GM03348 (cell line): ENCODE data around the gene CD6.
"Not testable (repeated sequence)": the region's sequence is repeated elsewhere in the genome, so short reads cannot be mapped to it uniquely, and the experiment has no call there.

Experiments
- DNase-seq: peaks from one replicate; pipeline ENCODE4 v3.0.0; 2012; ENCODE audit warnings: low spot score

CD6 gene

GRCh38 chr11:61056571-61056970, 85.1 kb downstream of the CD6 start:
- no peak for DNase-seq

GRCh38 chr11:61056981-61057380, 85.5 kb downstream of the CD6 start:
- DNase-seq, result no peak

- no peak for DNase-seq
These were observed 86.1 kb downstream of the CD6 start for GRCh38 chr11:61057615-61058014.

DNA sequence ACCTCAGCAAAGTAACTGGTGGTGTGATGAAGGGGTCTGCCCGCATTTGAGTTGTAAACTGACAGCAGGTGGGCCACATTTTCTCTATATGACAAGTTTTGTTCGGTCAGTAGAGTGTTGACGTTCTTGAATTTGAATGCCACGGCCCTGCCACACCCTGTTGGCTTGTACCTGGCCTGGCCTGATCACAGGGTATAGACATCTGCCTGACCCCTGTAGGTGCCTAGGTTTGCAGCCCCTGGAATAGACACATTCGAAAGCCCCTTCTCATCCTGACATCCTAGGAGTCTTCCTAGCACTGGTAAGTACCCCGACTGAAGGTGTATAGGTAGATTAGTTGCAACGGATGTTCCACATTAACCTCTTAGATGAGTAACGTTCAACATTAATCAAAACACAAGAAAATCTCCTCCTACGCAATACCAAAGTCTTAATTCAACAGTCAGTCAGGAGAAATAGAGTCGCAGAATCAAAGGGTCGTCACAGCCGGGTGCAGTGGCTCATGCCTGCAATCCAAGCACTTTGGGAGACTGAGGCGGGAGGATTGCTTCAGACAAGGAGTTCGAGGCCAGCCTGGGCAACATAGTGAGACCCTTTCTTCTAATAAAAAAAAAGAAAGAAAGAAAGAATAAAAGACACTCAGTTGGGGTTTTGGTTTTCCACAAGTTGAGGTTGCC, 87.2 kb downstream of the CD6 start:
- no peak for DNase-seq

DNA sequence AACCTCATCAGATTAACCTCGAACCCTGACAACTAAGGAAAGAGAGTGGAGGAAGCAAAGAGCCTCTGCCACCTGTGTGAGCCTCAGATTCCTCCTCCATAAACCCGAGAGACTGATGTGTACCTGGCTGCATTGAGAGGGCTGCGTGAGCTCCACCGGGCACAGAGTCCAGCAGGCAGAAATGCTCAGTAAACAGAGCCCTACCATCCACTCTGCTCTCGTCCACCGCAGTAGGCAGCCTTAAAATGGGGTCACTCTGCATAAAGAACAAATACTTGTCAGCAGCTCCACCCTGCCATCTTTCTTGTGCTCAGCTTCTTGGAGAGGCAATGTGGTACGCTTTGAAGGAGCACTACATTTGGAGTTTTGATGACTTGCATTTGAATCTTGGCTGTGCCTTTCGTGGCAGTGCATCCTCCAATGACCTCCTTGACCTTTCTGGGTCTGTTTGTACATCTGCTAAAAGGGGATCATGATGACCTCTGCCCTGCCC, 87.8 kb downstream of the CD6 start:
- DNase-seq, result no peak

GRCh38 chr11:61061081-61061826, 89.8 kb downstream of the CD6 start:
- no peak for DNase-seq

DNA sequence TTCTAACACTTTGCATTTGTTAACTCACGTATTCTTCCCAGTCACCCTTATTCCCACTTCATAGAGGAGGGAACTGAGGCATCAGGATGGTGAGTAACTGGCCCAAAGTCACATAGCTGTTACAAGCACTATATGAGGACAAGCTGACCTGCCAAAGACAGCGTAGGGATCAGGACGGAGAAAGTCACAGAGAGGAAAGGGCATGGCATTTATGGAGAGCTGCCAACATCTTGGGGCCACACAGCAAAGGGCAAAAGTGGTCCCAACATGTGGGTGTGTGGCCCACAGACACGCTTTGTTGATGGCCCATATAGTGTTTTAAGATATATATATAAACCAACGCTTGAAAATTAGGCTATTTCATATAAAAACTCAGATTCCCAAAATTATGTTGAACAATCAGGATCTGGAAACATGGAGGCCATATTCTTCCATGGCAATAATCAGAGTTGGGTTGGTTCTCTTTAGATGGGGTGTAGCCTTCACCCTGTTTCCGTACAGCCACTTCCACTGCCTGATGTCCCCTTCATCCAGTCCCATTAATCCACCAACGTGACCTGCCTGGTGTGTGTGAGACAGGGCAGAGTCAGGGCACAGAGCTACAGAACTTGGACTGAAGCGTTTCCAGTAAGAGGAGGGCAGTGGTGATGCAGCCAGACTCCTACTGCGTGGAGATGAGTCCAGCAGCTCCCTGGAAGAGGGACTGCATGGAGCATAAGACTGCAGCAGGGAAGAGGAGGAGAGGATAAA, 90.9 kb downstream of the CD6 start:
- DNase-seq, result no peak

DNA sequence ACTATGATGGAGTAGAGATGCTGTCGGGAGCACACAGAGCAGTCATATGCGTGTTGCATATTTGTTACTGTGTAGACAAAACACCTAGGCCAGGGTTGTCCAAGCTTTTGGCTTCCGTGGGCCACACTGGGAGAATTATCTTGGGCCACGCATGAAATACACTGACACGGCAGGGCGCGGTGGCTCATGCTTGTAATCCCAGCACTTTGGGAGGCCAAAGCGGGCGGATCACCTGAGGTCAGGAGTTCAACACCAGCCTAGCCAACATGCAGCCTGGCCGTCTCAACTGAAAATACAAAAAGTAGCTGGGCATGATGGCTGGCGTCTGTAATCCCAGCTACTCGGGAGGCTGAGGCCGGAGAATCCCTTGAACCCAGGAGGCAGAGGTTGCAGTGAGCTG, 93.8 kb downstream of the CD6 start:
- not testable (repeated sequence) for DNase-seq

- DNase-seq, result no peak
These were observed 94.6 kb downstream of the CD6 start for GRCh38 chr11:61065955-61066638.

- DNase-seq, result no peak
These were observed 95.2 kb downstream of the CD6 start for GRCh38 chr11:61066645-61067044.

- no peak for DNase-seq
These were observed 96.4 kb downstream of the CD6 start for GRCh38 chr11:61067782-61068446.

GRCh38 chr11:61068581-61068980, 97.1 kb downstream of the CD6 start:
- DNase-seq, result no peak

DNA sequence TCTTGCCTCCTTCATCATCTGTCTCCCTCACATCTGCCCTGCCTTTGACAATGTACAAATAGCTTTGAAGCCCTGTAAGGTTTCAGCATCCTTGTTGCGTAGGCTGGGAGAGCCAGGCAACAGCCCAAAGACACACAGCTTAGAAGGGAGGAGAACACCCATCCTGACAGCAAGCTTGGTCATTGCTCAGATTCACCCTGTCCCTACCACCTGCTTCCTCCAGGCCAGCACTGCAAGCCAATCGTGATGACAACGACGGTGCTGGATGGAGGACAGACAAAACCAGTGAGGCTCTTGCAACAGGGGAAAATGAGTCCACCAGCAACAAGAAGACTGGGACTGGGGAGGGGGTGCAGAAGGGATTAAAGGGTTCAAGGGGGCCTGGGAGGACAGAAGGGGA, 97.9 kb downstream of the CD6 start:
- DNase-seq, result no peak
